Trophoblast cell (in vitro differentiated cells and primary cell): ENCODE data around the gene FGF11.

Experiments used
- DNase-seq, 2 donors: peaks; one replicate each; pipeline ENCODE4 v3.0.0-alpha.2; 2016
- H2AFZ ChIP-seq: 2 replicates; pipeline ENCODE4 v1.6.1; 2013; ENCODE audit warnings: low read length, moderate library complexity, mild to moderate bottlenecking; ENCODE audit not compliant: insufficient read depth, poor library complexity
- H2AK5ac ChIP-seq: 2 replicates; pipeline ENCODE4 v1.6.1; 2013; ENCODE audit warnings: mild to moderate bottlenecking, low read length
- H2BK120ac ChIP-seq: 2 replicates; pipeline ENCODE4 v1.6.1; 2013; ENCODE audit warnings: low read length, mild to moderate bottlenecking, moderate library complexity; ENCODE audit not compliant: insufficient read depth, poor library complexity
- H2BK12ac ChIP-seq: 2 replicates; pipeline ENCODE4 v1.6.1; 2013; ENCODE audit warnings: mild to moderate bottlenecking, low read length, moderate library complexity
- H2BK5ac ChIP-seq: 2 replicates; pipeline ENCODE4 v1.6.1; 2013; ENCODE audit warnings: low read length, low read depth, moderate library complexity, mild to moderate bottlenecking; ENCODE audit not compliant: poor library complexity
- H3K14ac ChIP-seq: 2 replicates; pipeline ENCODE4 v1.6.1; 2013; ENCODE audit warnings: mild to moderate bottlenecking, low read length
- H3K18ac ChIP-seq: 2 replicates; pipeline ENCODE4 v1.6.1; 2013; ENCODE audit warnings: mild to moderate bottlenecking, low read length
- H3K23ac ChIP-seq: 2 replicates; pipeline ENCODE4 v1.6.1; 2013; ENCODE audit warnings: low read length
- H3K27ac ChIP-seq: 2 replicates; pipeline ENCODE4 v1.5.1; 2013; ENCODE audit warnings: low read depth, mild to moderate bottlenecking, inconsistent platforms, low read length, moderate library complexity
- H3K27me3 ChIP-seq: 2 replicates; pipeline ENCODE4 v1.6.1; 2013; ENCODE audit warnings: inconsistent platforms, mild to moderate bottlenecking, low read length, moderate library complexity; ENCODE audit not compliant: insufficient read depth
- H3K36me3 ChIP-seq, 2 experiments: 1 replicate in 1 of 2; 2 replicates in 1 of 2; pipeline ENCODE4 v1.6.1; 2013; ENCODE audit warnings: low read length in 2 of 2, mild to moderate bottlenecking in 2 of 2, moderate library complexity in 1 of 2; ENCODE audit not compliant: insufficient read depth in 2 of 2, control insufficient read depth in 1 of 2
- H3K4ac ChIP-seq: 2 replicates; pipeline ENCODE4 v1.6.1; 2013; ENCODE audit warnings: low read depth, mild to moderate bottlenecking, low read length, moderate library complexity
- H3K4me1 ChIP-seq, 2 experiments: 1 replicate in 1 of 2; 2 replicates in 1 of 2; pipeline ENCODE4 v1.6.1; 2013; ENCODE audit warnings: low read length in 2 of 2, mild to moderate bottlenecking in 2 of 2, moderate library complexity in 1 of 2; ENCODE audit not compliant: insufficient read depth in 2 of 2, control insufficient read depth in 1 of 2
- H3K4me2 ChIP-seq: 2 replicates; pipeline ENCODE4 v1.6.1; 2013; ENCODE audit warnings: inconsistent platforms, mild to moderate bottlenecking, low read length, moderate library complexity
- H3K4me3 ChIP-seq: 2 replicates; pipeline ENCODE4 v1.5.1; 2013; ENCODE audit warnings: mild to moderate bottlenecking, low read depth, low read length, inconsistent platforms
- H3K79me1 ChIP-seq: one replicate; pipeline ENCODE4 v1.6.1; 2013; ENCODE audit warnings: low read length
- H3K79me2 ChIP-seq: 2 replicates; pipeline ENCODE4 v1.6.1; 2013; ENCODE audit warnings: low read length, mild to moderate bottlenecking; ENCODE audit not compliant: control insufficient read depth, insufficient read depth, poor library complexity
- H3K9ac ChIP-seq: 2 replicates; pipeline ENCODE4 v1.6.1; 2013; ENCODE audit warnings: mild to moderate bottlenecking, low read length
- H3K9me3 ChIP-seq: 2 replicates; pipeline ENCODE4 v1.6.1; 2013; ENCODE audit warnings: low read depth, mild to moderate bottlenecking, control low read depth, inconsistent platforms, low read length; ENCODE audit not compliant: insufficient read depth
- H4K12ac ChIP-seq: 2 replicates; pipeline ENCODE4 v1.6.1; 2013; ENCODE audit warnings: low read depth, mild to moderate bottlenecking, low read length, moderate library complexity
- H4K8ac ChIP-seq: 2 replicates; pipeline ENCODE4 v1.6.1; 2013; ENCODE audit warnings: low read depth, mild to moderate bottlenecking, low read length, moderate library complexity
- H4K91ac ChIP-seq: one replicate; pipeline ENCODE4 v1.6.1; 2013; ENCODE audit warnings: low read depth, mild to moderate bottlenecking, low read length, moderate library complexity
- WGBS: extraction: QIAGEN DNeasy Blood & Tissue Kit; methylation state at CpG from one replicate; pipeline ENCODE4 v1.1.7; 2013; ENCODE audit warnings: missing lambda C conversion rate; ENCODE audit not compliant: insufficient read length, insufficient coverage; ENCODE audit errors: extremely low coverage; 5-methylcytosine and 5-hydroxymethylcytosine counted together

The FGF11 gene

GRCh38 chr17:7443499-7444485 lies 4.5 kb downstream of the FGF11 start:
- Histone ChIP-seq H3K79me1 (peaks cover 9% of the 10 kb centered on the region), H3K18ac (no peak overlapping the region), H3K79me2 (peaks cover 2% of the 10 kb centered on the region), H3K4me2 (no peak overlapping the region), H3K9ac (no peak overlapping the region), H3K4me3 (no peak overlapping the region), H3K23ac (no peak overlapping the region), H3K27ac (no peak overlapping the region), H2AFZ (no peak overlapping the region), H4K12ac (no peak overlapping the region), H2BK120ac (no peak overlapping the region), H2BK12ac (no peak overlapping the region), H3K9me3 (peaks cover 2% of the 10 kb centered on the region), H2BK5ac (no peak overlapping the region), H2AK5ac (peak overlapping the region; percentile 19), H4K8ac (no peak overlapping the region), H3K4ac (no peak overlapping the region), H3K14ac (no peak overlapping the region), H3K4me1 (peaks cover 8 to 18% of the 10 kb centered on the region in 2 experiments), H3K27me3 (peaks cover 11% of the 10 kb centered on the region), H3K36me3 (no peaks in the 10 kb centered on the region), H4K91ac (peak overlapping the region; percentile 16)
- no CpG with 5 or more reads among the region's 7 CpGs for WGBS
- no peak for DNase-seq

GRCh38 chr17:7444682-7445618 lies 5.6 kb downstream of the FGF11 start, which contains the start of gene CHRNB1:
Gene CHRNB1, plus strand, starts transcription at chr17:7445061. Its CDS starts 67 bp downstream, at chr17:7445128.
- Histone ChIP-seq H3K9ac (no peak within 1 kb of the TSS), H4K8ac (peak within 1 kb of the TSS; percentile 67), H4K91ac (peak within 1 kb of the TSS; percentile 52), H2BK12ac (no peak within 1 kb of the TSS), H3K4me1 (peaks cover 8 to 15% of the 10 kb centered on the region in 2 experiments), H3K14ac (peak within 1 kb of the TSS; percentile 16), H4K12ac (peak within 1 kb of the TSS; percentile 23), H3K4ac (no peak within 1 kb of the TSS), H3K23ac (no peak within 1 kb of the TSS), H3K27ac (peak within 1 kb of the TSS; percentile 62), H3K27me3 (peaks cover under 1% of the 10 kb centered on the region), H3K79me2 (peaks cover 2% of the 10 kb centered on the region), H3K36me3 (no peaks in the 10 kb centered on the region), H2BK120ac (peak within 1 kb of the TSS; percentile 40), H3K79me1 (peaks cover 9% of the 10 kb centered on the region), H3K4me2 (peak within 1 kb of the TSS; percentile 63), H2AK5ac (no peak within 1 kb of the TSS), H2BK5ac (no peak within 1 kb of the TSS), H3K9me3 (peaks cover 2% of the 10 kb centered on the region), H3K18ac (no peak within 1 kb of the TSS), H3K4me3 (peak within 1 kb of the TSS; percentile 60), H2AFZ (peak within 1 kb of the TSS; percentile 57)
- WGBS, result no CpG with 5 or more reads among the region's 51 CpGs
- peak; percentile 85 for DNase-seq

- Histone ChIP-seq H3K18ac (no peak overlapping the region), H3K4me3 (peak overlapping the region; percentile 54)
- no CpG with 5 or more reads among the region's 16 CpGs for WGBS
These were observed 6.3 kb downstream of the FGF11 start for GRCh38 chr17:7445619-7445968.

GRCh38 chr17:7448461-7448860 lies 9.1 kb downstream of the FGF11 start:
- Histone ChIP-seq H3K18ac (no peak overlapping the region), H3K79me2 (no peaks in the 10 kb centered on the region), H3K4me1 (peaks cover 0 to 10% of the 10 kb centered on the region in 2 experiments), H3K27ac (no peak overlapping the region), H3K4me3 (no peak overlapping the region), H3K36me3 (no peaks in the 10 kb centered on the region), H2AK5ac (no peak overlapping the region), H4K12ac (no peak overlapping the region), H2AFZ (no peak overlapping the region), H3K9ac (no peak overlapping the region), H3K9me3 (peaks cover 2% of the 10 kb centered on the region), H2BK120ac (no peak overlapping the region), H3K27me3 (no peaks in the 10 kb centered on the region), H3K23ac (no peak overlapping the region), H2BK12ac (no peak overlapping the region), H2BK5ac (no peak overlapping the region), H4K91ac (no peak overlapping the region), H3K4ac (no peak overlapping the region), H3K4me2 (no peak overlapping the region), H3K79me1 (peaks cover 3% of the 10 kb centered on the region), H4K8ac (no peak overlapping the region), H3K14ac (no peak overlapping the region)
- WGBS, result no CpG with 5 or more reads among the region's 7 CpGs
- no peak for DNase-seq

More at GRCh38 chr17:7445619-7445968, 6.3 kb downstream of the FGF11 start:
- peak overlapping the region; percentile 25 for H4K91ac ChIP-seq
- H3K23ac ChIP-seq, result no peak overlapping the region
- H2BK5ac ChIP-seq, result no peak overlapping the region
- H2AK5ac ChIP-seq, result no peak overlapping the region
- no peaks in the 10 kb centered on the region for H3K27me3 ChIP-seq
- H3K4me2 ChIP-seq, result peak overlapping the region; percentile 63
- H3K79me2 ChIP-seq, result no peaks in the 10 kb centered on the region
- H2AFZ ChIP-seq, result peak overlapping the region; percentile 57
- H4K8ac ChIP-seq, result peak overlapping the region; percentile 67
- no peak for DNase-seq
- H3K9me3 ChIP-seq, result peaks cover 2% of the 10 kb centered on the region
- H2BK12ac ChIP-seq, result no peak overlapping the region
- H4K12ac ChIP-seq, result peak overlapping the region; percentile 23
- peak overlapping the region; percentile 40 for H2BK120ac ChIP-seq
- no peak overlapping the region for H3K27ac ChIP-seq
- H3K14ac ChIP-seq, result peak overlapping the region; percentile 16
- no peaks in the 10 kb centered on the region for H3K36me3 ChIP-seq
- H3K4me1 ChIP-seq, result peaks cover 3 to 9% of the 10 kb centered on the region in 2 experiments
- no peak overlapping the region for H3K9ac ChIP-seq
- H3K4ac ChIP-seq, result no peak overlapping the region
- peaks cover 4% of the 10 kb centered on the region for H3K79me1 ChIP-seq
